ENCODE results near the gene TNRC6A. TPM values are rescaled to one million over a fixed set of nuclear protein-coding genes. Genes with fewer than 3 reads are reported as not detected.

TNRC6A gene
- total and polyA plus RNA-seq, 3 experiments from 2014 or later: 11.4 to 44.0 (median 40.4) TPM

- Histone ChIP-seq H3K27me3 (ENCODE audit: insufficient read depth, low read length, poor library complexity, severe bottlenecking) (no peaks in the 10 kb centered on the region), H3K27ac (ENCODE audit: low read depth, low read length) (no peak overlapping the region), H3K36me3 (ENCODE audit: insufficient read depth, low read length) (no peaks in the 10 kb centered on the region), H3K4me3 (ENCODE audit: low read length) (no peak overlapping the region), H3K4me1 (ENCODE audit: insufficient read depth, low read length) (no peaks in the 10 kb centered on the region), H3K9me3 (ENCODE audit: low read length) (no peaks in the 10 kb centered on the region)
- Mint-ChIP-seq H3K9me3 (no peaks in the 10 kb centered on the region), H3K4me1 (no peaks in the 10 kb centered on the region), H3K27ac (no peak overlapping the region), H3K27me3 (peaks cover 3 to 16% of the 10 kb centered on the region in 2 donors), H3K4me3 (no peak overlapping the region), H3K36me3 (no peaks in the 10 kb centered on the region)
- ChIA-PET POLR2A (no interaction called here), CTCF (no interaction called here)
- DNase-seq: no peak
Measured at GRCh38 chr16:24689128-24689527, 40.3 kb upstream of the TNRC6A start.

GRCh38 chr16:24692854-24693253 is 36.6 kb upstream of the TNRC6A start:
- Mint-ChIP-seq H3K9me3 (no peaks in the 10 kb centered on the region), H3K36me3 (no peaks in the 10 kb centered on the region), H3K27me3 (peaks cover 13 to 15% of the 10 kb centered on the region in 2 donors), H3K27ac (no peak overlapping the region), H3K4me1 (no peaks in the 10 kb centered on the region), H3K4me3 (no peak overlapping the region)
- no peak for DNase-seq
- no peaks in the 10 kb centered on the region for H3K27me3 ChIP-seq (ENCODE audit: insufficient read depth, low read length, poor library complexity, severe bottlenecking)
- no peaks in the 10 kb centered on the region for H3K4me1 ChIP-seq (ENCODE audit: insufficient read depth, low read length)
- no peaks in the 10 kb centered on the region for H3K9me3 ChIP-seq (ENCODE audit: low read length)
- ChIA-PET CTCF (no interaction called here), POLR2A (no interaction called here)
- H3K4me3 ChIP-seq (ENCODE audit: low read length): no peak overlapping the region
- no peak overlapping the region for H3K27ac ChIP-seq (ENCODE audit: low read depth, low read length)
- H3K36me3 ChIP-seq (ENCODE audit: insufficient read depth, low read length): no peaks in the 10 kb centered on the region

- Mint-ChIP-seq H3K36me3 (no peaks in the 10 kb centered on the region), H3K27ac (peak overlapping the region in 1 of 8 donors; percentile 29), H3K9me3 (no peaks in the 10 kb centered on the region), H3K27me3 (peaks cover 11 to 13% of the 10 kb centered on the region in 2 donors), H3K4me3 (no peak overlapping the region), H3K4me1 (no peaks in the 10 kb centered on the region)
- Histone ChIP-seq H3K27ac (ENCODE audit: low read depth, low read length) (no peak overlapping the region), H3K9me3 (ENCODE audit: low read length) (no peaks in the 10 kb centered on the region), H3K36me3 (ENCODE audit: insufficient read depth, low read length) (no peaks in the 10 kb centered on the region), H3K27me3 (ENCODE audit: insufficient read depth, low read length, poor library complexity, severe bottlenecking) (no peaks in the 10 kb centered on the region), H3K4me1 (ENCODE audit: insufficient read depth, low read length) (no peaks in the 10 kb centered on the region), H3K4me3 (ENCODE audit: low read length) (no peak overlapping the region)
- ChIA-PET POLR2A (no interaction called here), CTCF (interaction anchor here (0.9 to 1.2 kb wide), 2 partner anchors 10 to 14 kb away, joined by 4 read pairs; no protein-coding TSS in a partner anchor)
- DNase-seq: no peak
Measured at GRCh38 chr16:24694931-24695330, 34.5 kb upstream of the TNRC6A start.

GRCh38 chr16:24696699-24697098 is 32.8 kb upstream of the TNRC6A start:
- no peak overlapping the region for H3K27ac Mint-ChIP-seq
- DNase-seq: no peak
- no peak overlapping the region for H3K4me3 Mint-ChIP-seq
- H3K4me3 ChIP-seq (ENCODE audit: low read length): no peak overlapping the region
- no peak overlapping the region for H3K27ac ChIP-seq (ENCODE audit: low read depth, low read length)
- no peaks in the 10 kb centered on the region for H3K4me1 Mint-ChIP-seq
- H3K27me3 ChIP-seq (ENCODE audit: insufficient read depth, low read length, poor library complexity, severe bottlenecking): no peaks in the 10 kb centered on the region
- no peaks in the 10 kb centered on the region for H3K4me1 ChIP-seq (ENCODE audit: insufficient read depth, low read length)
- no peaks in the 10 kb centered on the region for H3K9me3 Mint-ChIP-seq
- H3K9me3 ChIP-seq (ENCODE audit: low read length): no peaks in the 10 kb centered on the region
- POLR2A ChIA-PET: no interaction called here
- H3K36me3 ChIP-seq (ENCODE audit: insufficient read depth, low read length): no peaks in the 10 kb centered on the region
- no peaks in the 10 kb centered on the region for H3K36me3 Mint-ChIP-seq
- CTCF ChIA-PET: no interaction called here
- peaks cover 14 to 16% of the 10 kb centered on the region in 2 donors for H3K27me3 Mint-ChIP-seq

- Mint-ChIP-seq H3K27ac (no peak overlapping the region), H3K36me3 (no peaks in the 10 kb centered on the region), H3K9me3 (no peaks in the 10 kb centered on the region), H3K27me3 (peaks cover 14 to 21% of the 10 kb centered on the region in 2 donors), H3K4me1 (no peaks in the 10 kb centered on the region), H3K4me3 (no peak overlapping the region)
- CTCF ChIA-PET: interaction anchor here (1.6 kb wide), 1 partner anchor 8 kb away, joined by 3 read pairs; no protein-coding TSS in a partner anchor
- POLR2A ChIA-PET: no interaction called here
- Histone ChIP-seq H3K36me3 (ENCODE audit: insufficient read depth, low read length) (no peaks in the 10 kb centered on the region), H3K27me3 (ENCODE audit: insufficient read depth, low read length, poor library complexity, severe bottlenecking) (no peaks in the 10 kb centered on the region), H3K4me3 (ENCODE audit: low read length) (no peak overlapping the region), H3K27ac (ENCODE audit: low read depth, low read length) (no peak overlapping the region), H3K9me3 (ENCODE audit: low read length) (no peaks in the 10 kb centered on the region), H3K4me1 (ENCODE audit: insufficient read depth, low read length) (no peaks in the 10 kb centered on the region)
- DNase-seq: no peak
Measured at GRCh38 chr16:24698308-24698707, 31.1 kb upstream of the TNRC6A start.

GRCh38 chr16:24699151-24699723 is 30.2 kb upstream of the TNRC6A start:
- Mint-ChIP-seq H3K9me3 (no peaks in the 10 kb centered on the region), H3K36me3 (no peaks in the 10 kb centered on the region), H3K4me3 (no peak overlapping the region), H3K4me1 (no peaks in the 10 kb centered on the region), H3K27ac (no peak overlapping the region), H3K27me3 (peaks cover 10 to 17% of the 10 kb centered on the region in 2 donors)
- DNase-seq: no peak
- no peaks in the 10 kb centered on the region for H3K9me3 ChIP-seq (ENCODE audit: low read length)
- H3K27me3 ChIP-seq (ENCODE audit: insufficient read depth, low read length, poor library complexity, severe bottlenecking): no peaks in the 10 kb centered on the region
- ChIA-PET POLR2A (no interaction called here), CTCF (interaction anchor here (1.6 kb wide), 1 partner anchor 9 kb away, joined by 3 read pairs; no protein-coding TSS in a partner anchor)
- no peaks in the 10 kb centered on the region for H3K36me3 ChIP-seq (ENCODE audit: insufficient read depth, low read length)
- H3K4me1 ChIP-seq (ENCODE audit: insufficient read depth, low read length): no peaks in the 10 kb centered on the region
- H3K27ac ChIP-seq (ENCODE audit: low read depth, low read length): no peak overlapping the region
- no peak overlapping the region for H3K4me3 ChIP-seq (ENCODE audit: low read length)

GRCh38 chr16:24700549-24701392 is 28.7 kb upstream of the TNRC6A start:
- CTCF ChIA-PET: no interaction called here

GRCh38 chr16:24701521-24701951 is 27.9 kb upstream of the TNRC6A start:
- CTCF ChIA-PET: no interaction called here
- H3K27ac ChIP-seq (ENCODE audit: low read depth, low read length): no peak overlapping the region
- H3K4me3 Mint-ChIP-seq: no peak overlapping the region

More at GRCh38 chr16:24700549-24701392, 28.7 kb upstream of the TNRC6A start:
- Mint-ChIP-seq H3K27ac (peak overlapping the region in 1 of 8 donors; percentile 30), H3K4me3 (no peak overlapping the region), H3K36me3 (no peaks in the 10 kb centered on the region), H3K4me1 (no peaks in the 10 kb centered on the region), H3K27me3 (peaks cover 8 to 13% of the 10 kb centered on the region in 2 donors), H3K9me3 (no peaks in the 10 kb centered on the region)
- Histone ChIP-seq H3K4me3 (ENCODE audit: low read length) (no peak overlapping the region), H3K27me3 (ENCODE audit: insufficient read depth, low read length, poor library complexity, severe bottlenecking) (no peaks in the 10 kb centered on the region), H3K4me1 (ENCODE audit: insufficient read depth, low read length) (no peaks in the 10 kb centered on the region), H3K36me3 (ENCODE audit: insufficient read depth, low read length) (no peaks in the 10 kb centered on the region), H3K9me3 (ENCODE audit: low read length) (no peaks in the 10 kb centered on the region), H3K27ac (ENCODE audit: low read depth, low read length) (no peak overlapping the region)
- DNase-seq: no peak
- POLR2A ChIA-PET: no interaction called here

More at GRCh38 chr16:24701521-24701951, 27.9 kb upstream of the TNRC6A start:
- DNase-seq: no peak
- no peaks in the 10 kb centered on the region for H3K4me1 Mint-ChIP-seq
- Histone ChIP-seq H3K9me3 (ENCODE audit: low read length) (no peaks in the 10 kb centered on the region), H3K4me3 (ENCODE audit: low read length) (no peak overlapping the region), H3K27me3 (ENCODE audit: insufficient read depth, low read length, poor library complexity, severe bottlenecking) (no peaks in the 10 kb centered on the region), H3K4me1 (ENCODE audit: insufficient read depth, low read length) (no peaks in the 10 kb centered on the region), H3K36me3 (ENCODE audit: insufficient read depth, low read length) (no peaks in the 10 kb centered on the region)
- peaks cover 8 to 13% of the 10 kb centered on the region in 2 donors for H3K27me3 Mint-ChIP-seq
- H3K9me3 Mint-ChIP-seq: no peaks in the 10 kb centered on the region
- POLR2A ChIA-PET: no interaction called here
- H3K36me3 Mint-ChIP-seq: no peaks in the 10 kb centered on the region
- no peak overlapping the region for H3K27ac Mint-ChIP-seq

Data from CD8-positive, alpha-beta memory T cell (primary cell).